Measurements from ENCODE around the gene LMNB1. TPM values are rescaled to one million over a fixed set of nuclear protein-coding genes. Genes with fewer than 3 reads are reported as not detected.
"Not testable (repeated sequence)": the region's sequence is repeated elsewhere in the genome, so short reads cannot be mapped to it uniquely, and the experiment has no call there.

LMNB1 gene
- polyA plus RNA-seq, 10 donors = 37.8 to 77.0 (median 51.3) TPM

DNA sequence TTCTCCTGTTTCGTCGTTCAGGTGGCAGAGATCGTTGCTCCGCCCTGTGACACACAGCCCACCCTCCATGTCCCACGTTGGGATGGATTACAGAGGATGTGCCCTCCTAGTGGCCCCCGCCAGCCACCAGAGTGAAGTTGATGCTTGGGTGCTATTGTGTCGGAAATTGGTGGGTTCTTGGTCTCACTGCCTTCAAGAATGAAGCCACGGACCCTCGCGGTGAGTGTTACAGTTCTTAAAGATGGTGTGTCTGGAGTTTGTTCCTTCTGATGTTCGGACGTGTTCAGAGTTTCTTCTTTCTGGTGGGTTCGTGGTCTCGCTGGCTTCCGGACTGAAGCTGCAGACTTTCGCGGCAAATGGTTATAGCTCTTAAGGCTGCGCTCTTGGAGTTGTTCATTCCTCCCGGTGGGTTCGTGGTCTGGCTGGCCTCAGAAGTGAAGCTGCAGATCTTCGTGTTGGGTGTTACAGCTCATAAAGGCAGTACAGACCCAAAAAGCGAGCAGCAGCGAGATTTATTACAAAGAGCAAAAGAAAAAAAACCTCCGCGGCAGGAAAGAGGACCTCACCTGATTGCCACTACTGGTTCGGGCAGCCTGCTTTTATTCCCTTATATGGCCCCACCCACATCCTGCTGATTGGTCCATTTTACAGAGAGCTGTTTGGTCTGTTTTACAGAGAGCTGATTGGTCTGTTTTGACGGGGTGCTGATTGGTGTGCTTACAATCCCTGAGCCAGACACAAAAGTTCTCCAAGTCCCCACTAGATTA lies 76.8 kb downstream of the LMNB1 start:
- not testable (repeated sequence) for DNase-seq

GRCh38 chr5:126854526-126855110 lies 77.7 kb downstream of the LMNB1 start:
- DNase-seq = no peak

- no peak for DNase-seq
These were observed 78.3 kb downstream of the LMNB1 start for GRCh38 chr5:126855266-126855665.

DNA sequence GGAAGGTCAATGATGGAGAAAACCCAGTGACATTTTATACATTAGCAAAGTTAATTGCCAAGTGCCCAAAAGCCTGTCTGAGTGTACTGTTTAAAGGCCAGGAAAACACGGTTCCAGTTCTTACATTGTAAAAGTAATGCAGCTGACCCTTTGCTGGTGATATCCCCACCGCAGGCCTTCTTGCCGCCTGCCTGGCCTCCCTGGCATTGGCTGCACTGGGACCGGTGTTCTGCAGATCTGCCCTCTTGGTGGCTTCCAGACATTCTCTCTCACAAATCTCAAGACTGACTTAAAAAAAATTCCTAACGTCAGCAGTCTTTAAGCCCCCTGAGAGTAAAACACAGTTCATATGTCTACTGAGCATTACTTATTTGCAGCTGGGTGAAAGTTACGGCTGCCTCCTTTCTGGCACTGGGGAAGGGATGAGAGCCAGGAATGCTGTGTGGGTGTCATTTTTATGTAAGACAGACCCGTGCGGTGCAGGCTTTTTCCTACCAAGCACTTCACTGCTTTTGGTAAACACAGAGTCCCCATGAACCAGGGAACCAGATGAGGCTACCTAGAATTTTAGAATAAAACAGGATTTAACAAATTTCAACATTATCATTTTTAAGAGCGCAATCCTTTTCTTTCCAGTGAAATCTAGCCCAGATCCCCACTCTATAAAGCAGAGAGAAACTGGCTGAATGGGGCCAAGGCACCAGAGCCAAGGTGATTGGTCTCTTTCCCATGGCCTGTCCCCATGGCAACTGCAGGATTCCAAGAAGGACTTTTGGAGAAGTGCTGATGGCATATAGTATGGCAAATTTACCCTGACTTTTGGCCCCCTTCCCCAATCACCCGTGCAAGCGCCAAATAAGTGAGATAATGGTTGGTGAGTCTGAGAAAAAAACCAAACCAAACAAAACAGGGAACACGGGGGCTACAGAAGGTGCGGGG lies 80.8 kb downstream of the LMNB1 start:
- peak in 1 of 3 donors; percentile 80 for DNase-seq

GRCh38 chr5:126858441-126858840 lies 81.5 kb downstream of the LMNB1 start:
- no peak for DNase-seq

DNA sequence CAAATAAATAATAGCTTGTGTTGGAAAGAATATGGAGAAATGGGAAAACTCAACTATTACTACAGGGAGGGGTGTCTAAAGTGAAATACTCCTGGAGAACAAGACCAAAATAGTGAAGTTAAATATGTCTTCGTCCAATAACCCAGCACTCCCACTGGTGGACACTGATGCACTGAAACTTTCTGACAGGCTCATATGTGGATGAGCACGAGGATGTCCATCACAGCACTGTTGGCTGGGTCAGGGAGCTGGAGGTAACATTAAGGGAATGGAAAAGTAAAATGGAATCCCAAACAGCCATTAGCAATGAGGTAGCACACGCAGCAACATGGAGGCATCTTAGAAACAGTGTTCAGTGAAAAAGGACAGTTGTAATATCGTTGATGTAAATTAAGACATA lies 86.5 kb downstream of the LMNB1 start:
- DNase-seq = no peak

- DNase-seq = peak in 1 of 3 donors; percentile 66
These were observed 87.2 kb downstream of the LMNB1 start for GRCh38 chr5:126864042-126864688.

GRCh38 chr5:126865299-126865698 lies 88.4 kb downstream of the LMNB1 start:
- peak in 1 of 3 donors; percentile 72 for DNase-seq

DNA sequence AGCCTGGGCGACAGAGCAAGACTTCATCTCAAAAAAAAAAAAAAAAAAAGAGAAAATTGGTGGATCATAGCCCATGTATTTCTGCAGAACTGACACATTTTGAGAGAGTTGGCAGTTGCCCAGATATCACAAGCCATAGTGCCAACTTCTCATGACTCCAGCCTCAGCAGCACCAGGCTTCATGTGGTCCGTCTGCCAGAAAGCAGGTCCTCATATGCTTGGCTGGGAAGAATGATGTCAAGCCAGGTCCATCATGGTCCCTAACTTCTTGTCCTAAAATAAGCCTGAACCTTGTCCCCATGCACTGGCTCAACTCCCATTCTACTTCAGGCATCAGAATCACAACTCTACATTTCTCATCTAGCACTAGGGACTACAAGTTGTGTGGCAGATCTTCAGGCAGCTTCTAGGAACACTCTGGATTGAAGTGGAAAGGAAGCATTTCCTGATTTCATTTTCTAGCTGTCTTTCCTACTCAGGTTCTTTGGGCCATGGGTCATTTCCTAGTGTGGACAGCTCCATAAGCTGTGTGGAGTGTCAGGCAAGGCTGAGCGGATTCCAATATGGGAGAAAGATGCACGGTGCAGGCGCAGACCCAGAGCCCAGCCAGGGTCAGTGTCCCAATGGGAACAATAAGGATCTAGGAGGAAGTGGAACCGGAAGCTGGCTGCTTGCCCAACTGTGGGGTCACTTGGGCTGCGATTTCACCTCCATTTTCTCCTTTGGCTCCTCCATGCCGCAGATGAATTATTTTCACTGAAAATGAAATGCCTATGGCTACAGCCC lies 90.1 kb downstream of the LMNB1 start:
- DNase-seq = no peak

DNA sequence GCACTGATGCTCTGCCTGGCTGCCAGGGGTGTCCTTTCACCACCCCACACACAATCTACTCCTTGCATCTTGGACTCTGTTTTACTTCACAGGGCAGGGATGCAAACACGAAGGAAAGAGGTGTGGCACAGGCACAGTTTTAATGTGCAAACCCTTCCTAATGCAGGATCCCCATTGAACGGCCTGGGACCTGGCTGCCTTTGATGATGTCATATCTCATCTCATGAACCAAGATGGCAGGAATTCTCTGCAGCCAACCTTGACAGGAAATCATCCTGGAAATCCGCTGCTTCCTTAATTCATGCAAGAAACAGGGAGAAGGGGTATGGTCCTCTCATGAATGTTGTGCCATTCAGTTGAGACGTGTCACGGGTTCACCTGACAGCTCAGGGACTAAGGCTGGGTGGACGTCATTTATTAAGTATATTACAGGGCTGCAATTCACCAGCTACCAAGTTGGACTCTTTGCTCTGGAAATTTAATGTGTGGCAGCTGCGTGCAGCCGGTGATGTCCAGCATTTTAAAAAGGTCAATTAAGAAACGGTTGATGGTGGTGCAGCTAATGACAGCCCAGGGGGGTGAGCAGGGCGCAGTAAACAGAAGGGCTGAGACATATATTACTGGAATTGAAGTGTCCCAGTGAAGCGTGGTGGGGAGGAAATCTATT lies 91.5 kb downstream of the LMNB1 start:
- no peak for DNase-seq

GRCh38 chr5:126869005-126869451 lies 92.1 kb downstream of the LMNB1 start:
- DNase-seq = peak in 1 of 3 donors; percentile 86

GRCh38 chr5:126871441-126871840 lies 94.5 kb downstream of the LMNB1 start:
- no peak for DNase-seq

DNA sequence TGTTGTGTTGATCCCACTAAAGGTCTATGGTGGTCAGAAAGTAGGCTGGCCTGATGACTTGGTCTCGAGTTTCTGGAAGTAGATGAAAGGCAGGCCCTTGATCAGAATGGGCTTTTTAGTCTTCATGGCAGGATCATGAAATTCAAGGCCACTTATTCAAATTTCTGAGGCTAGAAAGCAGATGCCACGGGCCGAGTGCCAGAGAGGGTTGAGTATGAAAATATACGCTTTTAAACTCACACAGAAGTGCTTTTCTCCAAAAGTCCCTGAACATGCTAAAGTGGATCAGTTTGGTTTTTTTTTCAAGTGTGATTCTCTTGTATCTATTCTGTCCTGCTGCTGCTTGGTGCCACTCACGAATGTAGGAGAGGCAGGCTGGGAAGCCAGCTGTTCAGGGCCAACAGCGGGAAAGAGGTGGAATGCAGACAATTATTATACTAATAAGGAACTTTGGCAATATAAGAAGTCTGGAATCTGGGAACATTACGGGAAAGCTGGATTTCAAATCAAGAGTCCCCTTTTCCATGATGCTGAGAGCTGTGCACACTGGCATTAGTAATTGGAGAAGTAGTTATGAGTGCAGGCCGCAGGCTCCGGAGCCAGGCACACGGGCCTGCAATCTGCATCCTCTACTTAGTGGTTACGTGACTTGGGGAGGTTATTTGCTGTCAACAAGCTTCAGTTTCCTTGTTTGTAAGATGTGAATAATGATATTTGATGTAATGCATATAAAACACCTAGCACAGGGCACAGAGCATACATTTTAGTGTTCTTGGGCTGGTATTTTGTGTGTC lies 95.8 kb downstream of the LMNB1 start:
- DNase-seq = peak in 1 of 3 donors; percentile 60

- no peak for DNase-seq
These were observed 98.4 kb downstream of the LMNB1 start for GRCh38 chr5:126875303-126875785.

GRCh38 chr5:126877602-126878001 lies 100.7 kb downstream of the LMNB1 start:
- DNase-seq = no peak

GRCh38 chr5:126878085-126878484 lies 101.1 kb downstream of the LMNB1 start:
- no peak for DNase-seq

GRCh38 chr5:126878634-126879033 lies 101.7 kb downstream of the LMNB1 start:
- no peak for DNase-seq

DNA sequence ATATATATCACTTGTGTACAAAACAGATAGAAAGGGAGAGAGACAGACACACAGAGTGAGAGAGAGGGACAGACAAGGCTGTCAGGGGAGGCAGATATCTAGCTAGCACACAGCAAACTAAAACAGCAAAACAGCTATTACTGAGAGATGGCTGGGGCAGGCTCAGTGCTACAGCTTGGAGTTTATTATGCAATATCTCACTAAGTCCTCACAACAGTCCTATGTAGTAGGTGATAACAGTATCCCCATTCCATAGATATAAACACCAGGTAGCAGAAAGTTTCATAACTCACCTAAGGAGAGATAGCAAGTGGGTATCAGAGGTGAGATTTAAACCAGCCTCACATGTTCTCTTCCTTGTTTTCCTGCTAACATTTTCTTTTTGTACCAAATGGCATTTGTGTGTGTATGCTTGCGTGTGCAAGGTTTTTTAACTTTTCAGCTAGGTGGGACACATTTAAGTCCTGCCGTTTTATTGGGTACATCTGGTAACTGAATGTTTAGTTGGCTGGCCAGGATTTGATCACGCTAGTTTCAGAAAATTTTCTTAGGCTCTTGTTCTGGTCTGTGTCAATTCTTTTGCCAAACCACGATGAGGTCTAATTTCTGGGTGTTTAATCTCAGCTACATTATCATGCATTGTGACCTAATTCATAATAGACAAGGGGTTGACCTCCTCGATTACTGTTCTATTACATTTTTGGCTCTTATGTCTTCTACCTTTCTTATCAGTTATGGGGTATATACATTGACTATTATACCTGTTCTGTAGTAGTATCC lies 105.1 kb downstream of the LMNB1 start:
- no peak for DNase-seq

Data from muscle of back (tissue), 11 donors.